HCT116 (cell line): ENCODE measurements around the gene SENP1. TPM values are rescaled to one million over a fixed set of nuclear protein-coding genes. Genes with fewer than 3 reads are reported as not detected.

Source experiments
- ATAC-seq: fragments of 200-7000 bp; cut with Tn5 transposase; 2 replicates; pipeline ENCODE4 v1.9.1; 2020; ENCODE audit warnings: mild to moderate bottlenecking, moderate library complexity
- BruUV-seq: library from RNA; stranded (reverse); fragments of 400-500 nt; replicated peaks from 2 replicates; lab custom pipeline; 2021; lab: Mats Ljungman, UMichigan
- CTCF ChIA-PET: fragments of 300-600 bp; sonication (Branson Sonifier 250); formaldehyde crosslinking; loops from one replicate; lab custom pipeline; 2021; ENCODE audit warnings: antibody characterized with exemption; lab: Charles Lee
- POLR2A ChIA-PET: fragments of 300-600, 350-600 bp; sonication (Branson Sonifier 250); formaldehyde crosslinking; loops from one replicate; lab custom pipeline; 2021; ENCODE audit warnings: antibody characterized with exemption; lab: Charles Lee
- RAD21 ChIA-PET, 2 experiments: fragments of 300-600 bp; sonication (Branson Sonifier 250); formaldehyde crosslinking; loops; one replicate each; lab custom pipeline; 2023; ENCODE audit warnings: low total read pairs in 2 of 2; ENCODE audit not compliant: uncharacterized antibody in 2 of 2, unreplicated experiment in 2 of 2, low non-redundant PET in 1 of 2; lab: Charles Lee
- DNase-seq: peaks from one replicate; pipeline ENCODE4 v3.0.0-alpha.2; 2010; ENCODE audit warnings: low read depth, low spot score
- H2AFZ ChIP-seq: fragments of 200-600 bp; shearing (Covaris generic), sonication (generic); 2 replicates; pipeline ENCODE4 v1.6.1; 2017; ENCODE audit warnings: low read depth, mixed run types, mixed read lengths, antibody characterized with exemption, low read length; ENCODE audit not compliant: poor library complexity, severe bottlenecking
- H3K27ac ChIP-seq: 2 replicates; pipeline ENCODE4 v1.5.1; 2012; ENCODE audit warnings: low read depth, low read length
- H3K27me3 ChIP-seq: fragments of 200-600 bp; sonication (generic); 2 replicates; pipeline ENCODE4 v1.6.1; 2016; ENCODE audit warnings: mixed run types, low read length, mixed read lengths; ENCODE audit not compliant: insufficient read depth
- H3K36me3 ChIP-seq, 2 experiments: fragments of 200-500 bp in 1 of 2; fragments of 200-600 bp in 1 of 2; sonication (Bioruptor generic) in 1 of 2; sonication (generic) in 1 of 2; 2 replicates each; pipeline versions ENCODE4 v1.5.1 to v1.6.1; 2014 to 2016; ENCODE audit warnings: low read length in 2 of 2, inconsistent platforms in 1 of 2, mixed read lengths in 1 of 2, mixed run types in 1 of 2; ENCODE audit not compliant: insufficient read depth in 2 of 2, control insufficient read depth in 1 of 2
- H3K4me1 ChIP-seq, 2 experiments: fragments of 200-600 bp in 1 of 2; sonication (generic) in 1 of 2; 2 replicates each; pipeline versions ENCODE4 v1.5.1 to v1.6.1; 2012 to 2017; ENCODE audit warnings: low read length in 2 of 2, inconsistent platforms in 1 of 2, mild to moderate bottlenecking in 1 of 2, mixed read lengths in 1 of 2, mixed run types in 1 of 2, moderate library complexity in 1 of 2; ENCODE audit not compliant: insufficient read depth in 2 of 2, control insufficient read depth in 1 of 2
- H3K4me2 ChIP-seq: fragments of 200-600 bp; sonication (generic); 2 replicates; pipeline ENCODE4 v1.6.1; 2017; ENCODE audit warnings: mixed run types, low read length, mixed read lengths
- H3K4me3 ChIP-seq, 2 experiments: fragments of 200-600 bp in 1 of 2; sonication (generic) in 1 of 2; replicated peaks in 1 of 2; 2 replicates each; pipeline ENCODE4 v1.5.1; 2011 to 2016; ENCODE audit warnings: low read length in 2 of 2, control low read depth in 1 of 2, low read depth in 1 of 2, mild to moderate bottlenecking in 1 of 2, mixed read lengths in 1 of 2, mixed run types in 1 of 2
- H3K79me2 ChIP-seq: fragments of 200-600 bp; sonication (generic); 2 replicates; pipeline ENCODE4 v1.6.1; 2017; ENCODE audit warnings: mild to moderate bottlenecking, mixed run types, low read length, moderate library complexity, mixed read lengths; ENCODE audit not compliant: insufficient read depth
- H3K9ac ChIP-seq: fragments of 200-600 bp; sonication (generic); 2 replicates; pipeline ENCODE4 v1.6.1; 2016; ENCODE audit warnings: low read length, mixed read lengths
- H3K9me2 ChIP-seq: fragments of 200-600 bp; sonication (generic), shearing (Covaris generic); 2 replicates; pipeline ENCODE4 v1.6.1; 2017; ENCODE audit warnings: mixed run types, mild to moderate bottlenecking, moderate library complexity; ENCODE audit not compliant: insufficient read depth
- H3K9me3 ChIP-seq, 2 experiments: fragments of 200-500 bp in 1 of 2; fragments of 200-600 bp in 1 of 2; sonication (Bioruptor generic) in 1 of 2; sonication (generic) in 1 of 2; 2 replicates each; pipeline ENCODE4 v1.6.1; 2014 to 2017; ENCODE audit warnings: low read length in 2 of 2, mixed read lengths in 2 of 2, inconsistent platforms in 1 of 2, low read depth in 1 of 2, mild to moderate bottlenecking in 1 of 2, mixed run types in 1 of 2, moderate library complexity in 1 of 2; ENCODE audit not compliant: control insufficient read depth in 1 of 2, insufficient read depth in 1 of 2
- H4K20me1 ChIP-seq: fragments of 200-600 bp; sonication (generic), shearing (Covaris generic); 2 replicates; pipeline ENCODE4 v1.6.1; 2017; ENCODE audit warnings: mixed run types, mild to moderate bottlenecking, moderate library complexity; ENCODE audit not compliant: insufficient read depth
- EZH2phosphoT487 ChIP-seq: fragments of 200-600 bp; IDR thresholded peaks from 2 replicates; pipeline ENCODE4 v1.6.1; 2018; ENCODE audit warnings: antibody characterized with exemption, borderline replicate concordance
- FOSL1 ChIP-seq: IDR thresholded peaks from 2 replicates; pipeline ENCODE4 v1.6.1; 2012; ENCODE audit warnings: low read depth
- JUND ChIP-seq: IDR thresholded peaks from 2 replicates; pipeline ENCODE4 v1.6.1; 2012
- RAD21 ChIP-seq: IDR thresholded peaks from 2 replicates; pipeline ENCODE4 v1.6.1; 2012; ENCODE audit warnings: low read depth, mild to moderate bottlenecking
- SIN3A ChIP-seq: IDR thresholded peaks from 2 replicates; pipeline ENCODE4 v1.6.1; 2012; ENCODE audit warnings: low read depth
- SRF ChIP-seq: IDR thresholded peaks from 2 replicates; pipeline ENCODE4 v1.6.1; 2012; ENCODE audit warnings: low read depth
- TCF7L2 ChIP-seq: IDR thresholded peaks from 2 replicates; pipeline ENCODE4 v1.7.0; 2011; ENCODE audit warnings: borderline replicate concordance, inconsistent platforms; ENCODE audit not compliant: insufficient read depth, insufficient read length; ENCODE audit errors: extremely low read depth
- ZFX ChIP-seq: fragments of 450-650 bp; IDR thresholded peaks from 2 replicates; pipeline ENCODE4 v1.6.1; 2017
- ZNF274 ChIP-seq: fragments of 200-500 bp; sonication (Bioruptor generic); IDR thresholded peaks from 2 replicates; pipeline ENCODE4 v1.6.1; 2014; ENCODE audit warnings: mild to moderate bottlenecking, low read depth, low read length, inconsistent platforms
- intact Hi-C: fragments of 100-400 bp; cut with micrococcal nuclease; formaldehyde crosslinking; loops from 2 replicates; pipeline ENCODE4 v1.10.0; 2022
- total RNA-seq: library from RNA; stranded (reverse); gene quantifications from one replicate; pipeline ENCODE4 v1.2.1, GENCODE V29; 2021; ENCODE audit not compliant: unreplicated experiment
- TF ChIP-seq, protein P1 (sequence below): IDR thresholded peaks from 2 replicates; pipeline ENCODE4 v1.6.1; 2011; ENCODE audit warnings: mild to moderate bottlenecking, low read length, moderate library complexity; ENCODE audit not compliant: insufficient replicate concordance; ENCODE audit errors: extremely low read depth
- TF ChIP-seq, protein P2 (sequence below): IDR thresholded peaks from 2 replicates; pipeline ENCODE4 v1.6.1; 2012; ENCODE audit warnings: low read depth

SENP1 gene
- total RNA-seq, 1 experiment from 2014 or later = 17.7 TPM

DNA sequence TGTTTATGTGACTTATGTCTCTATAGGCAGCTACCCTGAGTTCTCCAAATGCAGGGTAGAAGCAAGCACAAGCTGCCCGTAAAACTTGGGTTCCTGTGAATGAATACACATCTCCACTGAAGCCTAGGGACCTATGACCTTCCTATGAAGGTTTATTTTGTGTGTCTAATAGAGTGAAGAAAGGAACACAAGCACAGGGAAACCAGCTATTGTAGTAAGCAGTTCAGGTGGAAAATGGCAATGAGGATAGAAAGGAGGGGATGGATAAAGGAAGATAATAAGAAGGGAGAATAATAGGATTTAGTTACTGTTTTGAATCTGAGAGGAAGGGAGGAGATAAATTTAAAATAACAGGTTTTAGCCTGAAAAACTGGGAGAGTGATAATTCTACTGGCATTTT is 15.6 kb upstream of the SENP1 start:
- no peak overlapping the region for H3K4me3 ChIP-seq
- intact Hi-C loops = no loop called here
- no peak for TF ChIP-seq RAD21
- ATAC-seq (no peak), DNase-seq (no peak)
- ChIA-PET POLR2A (no interaction called here), RAD21 (no interaction called here), CTCF (no interaction called here)
- no TSS peak for BruUV-seq
- H3K27ac ChIP-seq = no peak overlapping the region
- no peak overlapping the region for H3K4me2 ChIP-seq
- H3K9me3 ChIP-seq = no peaks in the 10 kb centered on the region
- no peak overlapping the region for H2AFZ ChIP-seq
- no peak overlapping the region for H3K9ac ChIP-seq
- peaks cover 25 to 26% of the 10 kb centered on the region in 2 experiments for H3K36me3 ChIP-seq
- no peaks in the 10 kb centered on the region for H4K20me1 ChIP-seq
- peaks cover 32% of the 10 kb centered on the region for H3K79me2 ChIP-seq
- H3K27me3 ChIP-seq = 0 out of 2 replicates have a peak, but pooled peaks cover 4% of the 10 kb centered on the region
- H3K4me1 ChIP-seq = peaks cover 12 to 17% of the 10 kb centered on the region in 2 experiments
- H3K9me2 ChIP-seq = no peaks in the 10 kb centered on the region

DNA sequence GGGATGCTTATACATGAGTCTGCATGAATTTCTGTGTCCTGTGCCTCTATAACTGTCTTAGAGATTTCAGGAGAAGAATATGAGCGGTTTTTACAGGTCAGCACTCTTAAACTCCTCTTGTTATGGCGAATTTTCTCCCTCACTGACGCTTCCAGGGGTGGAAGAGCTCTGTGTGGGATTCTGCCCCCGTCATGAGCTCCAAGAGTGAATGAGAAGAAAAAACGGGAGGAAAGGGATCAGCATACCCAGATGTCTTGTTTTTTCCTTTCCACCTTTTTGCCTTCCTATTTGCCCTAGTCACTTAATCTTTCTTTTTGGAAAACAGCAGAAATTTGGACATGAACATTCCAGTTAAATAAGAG is 13.9 kb upstream of the SENP1 start:
- BruUV-seq = TSS peak; percentile 40
- 0 out of 2 replicates have a peak, but pooled peaks cover 4% of the 10 kb centered on the region for H3K27me3 ChIP-seq
- no peaks in the 10 kb centered on the region for H4K20me1 ChIP-seq
- ChIA-PET CTCF (interaction anchor here (1.3 kb wide), 1 partner anchor 214 kb away, joined by 3 read pairs; no protein-coding TSS in a partner anchor), POLR2A (interaction anchor here (1.0 to 1.3 kb wide), 2 partner anchors 9 to 33 kb away, joined by 3 read pairs; no protein-coding TSS in a partner anchor), RAD21 (no interaction called here)
- H3K9ac ChIP-seq = peak overlapping the region; percentile 81
- H3K4me3 ChIP-seq = peak overlapping the region; percentile 79 to 93
- DNase-seq = no peak
- no peak overlapping the region for H2AFZ ChIP-seq
- peak overlapping the region; percentile 86 for H3K4me2 ChIP-seq
- peaks cover 25% of the 10 kb centered on the region for H3K79me2 ChIP-seq
- ATAC-seq = peak; percentile 1; the same call in 1 of the 2 replicates
- intact Hi-C loops = no loop called here
- no peaks in the 10 kb centered on the region for H3K9me2 ChIP-seq
- H3K9me3 ChIP-seq = no peaks in the 10 kb centered on the region
- H3K36me3 ChIP-seq = peaks cover 15 to 18% of the 10 kb centered on the region in 2 experiments; a peak in 3 of 4 replicates
- peaks cover 12 to 17% of the 10 kb centered on the region in 2 experiments for H3K4me1 ChIP-seq
- H3K27ac ChIP-seq = peak overlapping the region; percentile 8; the same call in 1 of the 2 replicates
- TF ChIP-seq JUND (no peak), EZH2phosphoT487 (no peak), TCF7L2 (no peak), SRF (no peak), SIN3A (no peak; the same call in 1 of the 2 replicates), ZFX (no peak), FOSL1 (no peak), ZNF274 (no peak)
- TF ChIP-seq, protein P1, sequence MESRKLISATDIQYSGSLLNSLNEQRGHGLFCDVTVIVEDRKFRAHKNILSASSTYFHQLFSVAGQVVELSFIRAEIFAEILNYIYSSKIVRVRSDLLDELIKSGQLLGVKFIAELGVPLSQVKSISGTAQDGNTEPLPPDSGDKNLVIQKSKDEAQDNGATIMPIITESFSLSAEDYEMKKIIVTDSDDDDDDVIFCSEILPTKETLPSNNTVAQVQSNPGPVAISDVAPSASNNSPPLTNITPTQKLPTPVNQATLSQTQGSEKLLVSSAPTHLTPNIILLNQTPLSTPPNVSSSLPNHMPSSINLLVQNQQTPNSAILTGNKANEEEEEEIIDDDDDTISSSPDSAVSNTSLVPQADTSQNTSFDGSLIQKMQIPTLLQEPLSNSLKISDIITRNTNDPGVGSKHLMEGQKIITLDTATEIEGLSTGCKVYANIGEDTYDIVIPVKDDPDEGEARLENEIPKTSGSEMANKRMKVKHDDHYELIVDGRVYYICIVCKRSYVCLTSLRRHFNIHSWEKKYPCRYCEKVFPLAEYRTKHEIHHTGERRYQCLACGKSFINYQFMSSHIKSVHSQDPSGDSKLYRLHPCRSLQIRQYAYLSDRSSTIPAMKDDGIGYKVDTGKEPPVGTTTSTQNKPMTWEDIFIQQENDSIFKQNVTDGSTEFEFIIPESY = no peak
- TF ChIP-seq, protein P2, sequence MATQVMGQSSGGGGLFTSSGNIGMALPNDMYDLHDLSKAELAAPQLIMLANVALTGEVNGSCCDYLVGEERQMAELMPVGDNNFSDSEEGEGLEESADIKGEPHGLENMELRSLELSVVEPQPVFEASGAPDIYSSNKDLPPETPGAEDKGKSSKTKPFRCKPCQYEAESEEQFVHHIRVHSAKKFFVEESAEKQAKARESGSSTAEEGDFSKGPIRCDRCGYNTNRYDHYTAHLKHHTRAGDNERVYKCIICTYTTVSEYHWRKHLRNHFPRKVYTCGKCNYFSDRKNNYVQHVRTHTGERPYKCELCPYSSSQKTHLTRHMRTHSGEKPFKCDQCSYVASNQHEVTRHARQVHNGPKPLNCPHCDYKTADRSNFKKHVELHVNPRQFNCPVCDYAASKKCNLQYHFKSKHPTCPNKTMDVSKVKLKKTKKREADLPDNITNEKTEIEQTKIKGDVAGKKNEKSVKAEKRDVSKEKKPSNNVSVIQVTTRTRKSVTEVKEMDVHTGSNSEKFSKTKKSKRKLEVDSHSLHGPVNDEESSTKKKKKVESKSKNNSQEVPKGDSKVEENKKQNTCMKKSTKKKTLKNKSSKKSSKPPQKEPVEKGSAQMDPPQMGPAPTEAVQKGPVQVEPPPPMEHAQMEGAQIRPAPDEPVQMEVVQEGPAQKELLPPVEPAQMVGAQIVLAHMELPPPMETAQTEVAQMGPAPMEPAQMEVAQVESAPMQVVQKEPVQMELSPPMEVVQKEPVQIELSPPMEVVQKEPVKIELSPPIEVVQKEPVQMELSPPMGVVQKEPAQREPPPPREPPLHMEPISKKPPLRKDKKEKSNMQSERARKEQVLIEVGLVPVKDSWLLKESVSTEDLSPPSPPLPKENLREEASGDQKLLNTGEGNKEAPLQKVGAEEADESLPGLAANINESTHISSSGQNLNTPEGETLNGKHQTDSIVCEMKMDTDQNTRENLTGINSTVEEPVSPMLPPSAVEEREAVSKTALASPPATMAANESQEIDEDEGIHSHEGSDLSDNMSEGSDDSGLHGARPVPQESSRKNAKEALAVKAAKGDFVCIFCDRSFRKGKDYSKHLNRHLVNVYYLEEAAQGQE = no peak
